ENCODE results near the gene TRAPPC14. TPM values are rescaled to one million over a fixed set of nuclear protein-coding genes. Genes with fewer than 3 reads are reported as not detected.

TRAPPC14 gene
- total and polyA plus RNA-seq, 10 of the 15 experiments (the other 5 are each of a cell fraction or from before 2014, with no cell fraction given) = 0.21 to 24.7 (median 7.5) TPM

DNA sequence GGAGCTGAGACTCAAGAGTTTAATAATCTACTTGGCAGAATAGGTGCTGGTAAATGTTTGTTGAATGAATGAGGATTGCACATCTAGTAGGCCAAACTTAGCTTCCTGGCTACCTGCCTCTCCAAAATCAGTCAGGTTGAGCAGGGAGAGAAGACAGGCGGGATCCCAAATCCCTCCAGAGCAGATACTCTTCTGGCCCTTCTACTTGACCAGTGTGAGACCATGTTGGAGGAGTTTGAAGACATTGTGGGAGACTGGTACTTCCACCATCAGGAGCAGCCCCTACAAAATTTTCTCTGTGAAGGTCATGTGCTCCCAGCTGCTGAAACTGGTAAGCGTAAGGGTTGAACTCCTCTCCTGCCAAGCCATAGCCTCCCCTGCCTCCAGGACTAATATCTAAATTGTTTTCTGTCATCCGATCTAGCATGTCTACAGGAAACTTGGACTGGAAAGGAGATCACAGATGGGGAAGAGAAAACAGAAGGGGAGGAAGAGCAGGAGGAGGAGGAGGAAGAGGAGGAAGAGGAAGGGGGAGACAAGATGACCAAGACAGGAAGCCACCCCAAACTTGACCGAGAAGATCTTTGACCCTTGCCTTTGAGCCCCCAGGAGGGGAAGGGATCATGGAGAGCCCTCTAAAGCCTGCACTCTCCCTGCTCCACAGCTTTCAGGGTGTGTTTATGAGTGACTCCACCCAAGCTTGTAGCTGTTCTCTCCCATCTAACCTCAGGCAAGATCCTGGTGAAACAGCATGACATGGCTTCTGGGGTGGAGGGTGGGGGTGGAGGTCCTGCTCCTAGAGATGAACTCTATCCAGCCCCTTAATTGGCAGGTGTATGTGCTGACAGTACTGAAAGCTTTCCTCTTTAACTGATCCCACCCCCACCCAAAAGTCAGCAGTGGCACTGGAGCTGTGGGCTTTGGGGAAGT, 34.0 kb downstream of the TRAPPC14 start:
- Histone ChIP-seq H3K4me2 (ENCODE audit: control insufficient read depth, insufficient read depth) (peak overlapping the region; percentile 81; the same call in 1 of the 2 replicates), H2AFZ (ENCODE audit: control insufficient read depth, low read depth, low read length) (no peak overlapping the region), H3K9me3 (replicated peaks; ENCODE audit: control insufficient read depth, insufficient read depth, low read length) (no peaks in the 10 kb centered on the region), H3K4me3 (no peak overlapping the region), H3K36me3 (ENCODE audit: control insufficient read depth in 2 of 2, insufficient read depth in 2 of 2, low read length in 1 of 2) (no peaks in the 10 kb centered on the region; a peak in 1 of 4 replicates), H4K20me1 (ENCODE audit: control insufficient read depth, insufficient read depth) (no peaks in the 10 kb centered on the region), H3K79me2 (ENCODE audit: control insufficient read depth, insufficient read depth, low read length) (peaks cover 14% of the 10 kb centered on the region), H3K9ac (ENCODE audit: control insufficient read depth, insufficient read depth, low read length) (no peak overlapping the region), H3K27ac (ENCODE audit: control insufficient read depth, insufficient read depth) (no peak overlapping the region), H3K27me3 (replicated peaks in 1 of 2; ENCODE audit: control insufficient read depth in 2 of 2, insufficient read depth in 2 of 2, low read length in 1 of 2) (no peaks in the 10 kb centered on the region), H3K4me1 (ENCODE audit: control insufficient read depth, insufficient read depth, low read length) (peaks cover 21% of the 10 kb centered on the region)
- FAIRE-seq = no peak
- ChIA-PET CTCF (interaction anchor here (0.7 to 1.1 kb wide), 5 partner anchors 8 to 127 kb away, joined by 3 to 5 read pairs (median 3); partner anchors contain the start of genes AP4M1 and MCM7), RAD21 (ENCODE audit: unreplicated experiment) (interaction anchor here (1.5 kb wide), 1 partner anchor 23 kb away, joined by 5 read pairs; the partner anchor contains the start of genes AP4M1 and MCM7), SMC1A (ENCODE audit: uncharacterized antibody, unreplicated experiment) (interaction anchor here (1.1 to 2.2 kb wide), 4 partner anchors 23 to 133 kb away, joined by 3 to 9 read pairs (median 4); partner anchors contain the start of genes AP4M1 and MCM7), POLR2A (interaction anchor here (0.5 to 2.3 kb wide), 10 partner anchors 13 to 765 kb away, joined by 3 to 18 read pairs (median 3); partner anchors contain the start of genes AP4M1, COPS6 and MCM7)
- no peak for ATAC-seq
- TF ChIP-seq CREM (IDR thresholded peaks at IDR 0.05; ENCODE audit: low read depth) (no peak), ZNF24 (IDR thresholded peaks at IDR 0.05) (no peak), MEF2B (IDR thresholded peaks at IDR 0.05; ENCODE audit: partially characterized antibody, poor library complexity, severe bottlenecking) (no peak), CEBPB (IDR thresholded peaks at IDR 0.05; ENCODE audit: borderline replicate concordance in 1 of 2, low read depth in 2 of 2, low read length in 2 of 2) (no peak), SRF (IDR thresholded peaks at IDR 0.05; ENCODE audit: low read depth in 2 of 2, low read length in 2 of 2) (no peak), SIN3A (IDR thresholded peaks at IDR 0.05; ENCODE audit: low read depth, low read length) (no peak), RAD51 (IDR thresholded peaks at IDR 0.05) (no peak), MEF2A (IDR thresholded peaks at IDR 0.05; ENCODE audit: insufficient read depth, low read depth, low read length) (no peak), BMI1 (IDR thresholded peaks at IDR 0.05; ENCODE audit: borderline replicate concordance) (no peak), KLF5 (IDR thresholded peaks at IDR 0.05; ENCODE audit: partially characterized antibody) (no peak), JUNB (IDR thresholded peaks at IDR 0.05) (no peak), POLR2AphosphoS2 (IDR thresholded peaks at IDR 0.05; ENCODE audit: low read depth, low read length) (no peak), NFYA (IDR thresholded peaks at IDR 0.05; ENCODE audit: borderline replicate concordance, low read depth, low read length) (no peak), HDAC6 (IDR thresholded peaks at IDR 0.05; ENCODE audit: unreplicated experiment) (no peak)
- TF ChIP-seq, protein P1, sequence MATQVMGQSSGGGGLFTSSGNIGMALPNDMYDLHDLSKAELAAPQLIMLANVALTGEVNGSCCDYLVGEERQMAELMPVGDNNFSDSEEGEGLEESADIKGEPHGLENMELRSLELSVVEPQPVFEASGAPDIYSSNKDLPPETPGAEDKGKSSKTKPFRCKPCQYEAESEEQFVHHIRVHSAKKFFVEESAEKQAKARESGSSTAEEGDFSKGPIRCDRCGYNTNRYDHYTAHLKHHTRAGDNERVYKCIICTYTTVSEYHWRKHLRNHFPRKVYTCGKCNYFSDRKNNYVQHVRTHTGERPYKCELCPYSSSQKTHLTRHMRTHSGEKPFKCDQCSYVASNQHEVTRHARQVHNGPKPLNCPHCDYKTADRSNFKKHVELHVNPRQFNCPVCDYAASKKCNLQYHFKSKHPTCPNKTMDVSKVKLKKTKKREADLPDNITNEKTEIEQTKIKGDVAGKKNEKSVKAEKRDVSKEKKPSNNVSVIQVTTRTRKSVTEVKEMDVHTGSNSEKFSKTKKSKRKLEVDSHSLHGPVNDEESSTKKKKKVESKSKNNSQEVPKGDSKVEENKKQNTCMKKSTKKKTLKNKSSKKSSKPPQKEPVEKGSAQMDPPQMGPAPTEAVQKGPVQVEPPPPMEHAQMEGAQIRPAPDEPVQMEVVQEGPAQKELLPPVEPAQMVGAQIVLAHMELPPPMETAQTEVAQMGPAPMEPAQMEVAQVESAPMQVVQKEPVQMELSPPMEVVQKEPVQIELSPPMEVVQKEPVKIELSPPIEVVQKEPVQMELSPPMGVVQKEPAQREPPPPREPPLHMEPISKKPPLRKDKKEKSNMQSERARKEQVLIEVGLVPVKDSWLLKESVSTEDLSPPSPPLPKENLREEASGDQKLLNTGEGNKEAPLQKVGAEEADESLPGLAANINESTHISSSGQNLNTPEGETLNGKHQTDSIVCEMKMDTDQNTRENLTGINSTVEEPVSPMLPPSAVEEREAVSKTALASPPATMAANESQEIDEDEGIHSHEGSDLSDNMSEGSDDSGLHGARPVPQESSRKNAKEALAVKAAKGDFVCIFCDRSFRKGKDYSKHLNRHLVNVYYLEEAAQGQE (IDR thresholded peaks at IDR 0.05; ENCODE audit: low read depth, low read length) = no peak
- in situ Hi-C loops (cut with MboI) = no loop called here
- DNase-seq (ENCODE audit: low read depth, low spot score) = no peak
- BruUV-seq (replicated peaks) = no TSS peak
- intact Hi-C loops (cut with micrococcal nuclease; ENCODE audit: unreplicated experiment) = loop anchor here (5.0 kb wide), 2 partner anchors 132 to 147 kb away; partner anchors contain the start of gene AZGP1
- WGBS (ENCODE audit: insufficient coverage, insufficient replicate concordance, low lambda C conversion rate, missing lambda C conversion rate) = 74% methylated on average over 4 of the region's 4 CpGs

Data from GM12878 (cell line).